ENCODE data around the gene NEU1. TPM values are rescaled to one million over a fixed set of nuclear protein-coding genes. Genes with fewer than 3 reads are reported as not detected.
A peak's percentile ranks its signal among the peaks of the same experiment; 100 is the strongest.

Gene NEU1
- total RNA-seq, 4 donors from 2014 or later = 20.8 to 42.7 (median 38.1) TPM

DNA sequence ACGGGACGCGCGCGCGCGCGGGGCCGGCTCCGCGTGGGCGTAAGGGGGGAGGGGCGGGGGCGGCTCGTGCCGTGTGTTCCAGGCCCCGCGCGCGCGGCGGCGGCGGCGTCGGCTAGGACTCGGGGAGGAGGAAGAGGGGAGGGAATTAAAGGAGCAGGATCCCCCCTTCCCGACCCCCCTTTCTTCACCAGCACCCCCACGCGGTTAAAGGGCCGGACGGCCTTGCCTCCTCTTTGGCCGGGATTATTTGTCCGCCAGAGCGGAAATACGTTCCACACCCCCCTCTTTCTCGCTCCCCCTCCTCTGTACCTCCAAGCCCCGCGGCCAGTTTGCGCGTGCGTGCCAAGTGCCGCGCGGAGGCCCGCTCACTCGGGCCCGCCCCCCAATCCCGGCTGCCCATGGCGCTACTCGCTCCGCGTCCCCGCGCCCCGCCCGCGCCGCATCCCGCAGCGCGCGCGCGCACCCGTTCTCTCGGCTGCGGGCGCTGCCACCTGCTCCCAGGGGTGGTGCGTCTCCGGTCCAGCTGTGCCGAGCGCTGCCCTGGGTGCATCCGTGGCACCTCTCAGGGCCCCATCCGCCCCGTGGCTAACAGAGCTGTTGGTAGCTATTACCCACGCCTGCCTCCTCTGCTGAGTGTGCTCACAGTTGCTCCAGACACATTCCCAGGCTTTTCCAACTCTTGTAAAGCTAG, 39.5 kb upstream of the NEU1 start, which contains the start of gene ZBTB12:
Gene ZBTB12 (minus strand): TSS at position 134 of the 691 bp plus-strand sequence. CDS start 781 bp downstream, outside the sequence.
- Histone ChIP-seq H3K27ac (peak within 1 kb of the TSS; percentile 78 to 89 (median 86)), H3K9me3 (no peaks in the 10 kb centered on the region), H3K27me3 (no peaks in the 10 kb centered on the region), H3K36me3 (no peaks in the 10 kb centered on the region), H3K4me3 (peak within 1 kb of the TSS; percentile 56 to 93 (median 80)), H3K4me1 (peaks cover 15 to 19% of the 10 kb centered on the region in 2 donors)
- ATAC-seq = peak; percentile 58 to 65
- DNase-seq = peak; percentile 78 to 82
- intact Hi-C loops (cut with DNase I; ENCODE audit: low total_unique reads) = loop anchor here (2.0 to 5.0 kb wide), 2 partner anchors 57 to 275 kb away; partner anchors contain the start of genes AGPAT1, NELFE, RNF5 and SKIC2
- in situ Hi-C loops (cut with MboI; ENCODE audit: low sequenced_read_pairs in 4 of 4) = loop anchor here in 2 of 4 donors (10.0 kb wide), 1 partner anchor 53 kb away; the partner anchor contains the start of genes NELFE (in 2 of the 2) and SKIC2 (in 2 of the 2)
- peak; percentile 22 to 33 for TF ChIP-seq POLR2A (IDR thresholded peaks at IDR 0.05)
- TF ChIP-seq, protein P1, sequence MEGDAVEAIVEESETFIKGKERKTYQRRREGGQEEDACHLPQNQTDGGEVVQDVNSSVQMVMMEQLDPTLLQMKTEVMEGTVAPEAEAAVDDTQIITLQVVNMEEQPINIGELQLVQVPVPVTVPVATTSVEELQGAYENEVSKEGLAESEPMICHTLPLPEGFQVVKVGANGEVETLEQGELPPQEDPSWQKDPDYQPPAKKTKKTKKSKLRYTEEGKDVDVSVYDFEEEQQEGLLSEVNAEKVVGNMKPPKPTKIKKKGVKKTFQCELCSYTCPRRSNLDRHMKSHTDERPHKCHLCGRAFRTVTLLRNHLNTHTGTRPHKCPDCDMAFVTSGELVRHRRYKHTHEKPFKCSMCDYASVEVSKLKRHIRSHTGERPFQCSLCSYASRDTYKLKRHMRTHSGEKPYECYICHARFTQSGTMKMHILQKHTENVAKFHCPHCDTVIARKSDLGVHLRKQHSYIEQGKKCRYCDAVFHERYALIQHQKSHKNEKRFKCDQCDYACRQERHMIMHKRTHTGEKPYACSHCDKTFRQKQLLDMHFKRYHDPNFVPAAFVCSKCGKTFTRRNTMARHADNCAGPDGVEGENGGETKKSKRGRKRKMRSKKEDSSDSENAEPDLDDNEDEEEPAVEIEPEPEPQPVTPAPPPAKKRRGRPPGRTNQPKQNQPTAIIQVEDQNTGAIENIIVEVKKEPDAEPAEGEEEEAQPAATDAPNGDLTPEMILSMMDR (IDR thresholded peaks at IDR 0.05 in 4 of 5, conservative IDR thresholded peaks at IDR 0.05 in 1 of 5) = peak in 1 of 5 experiments; percentile 20

DNA sequence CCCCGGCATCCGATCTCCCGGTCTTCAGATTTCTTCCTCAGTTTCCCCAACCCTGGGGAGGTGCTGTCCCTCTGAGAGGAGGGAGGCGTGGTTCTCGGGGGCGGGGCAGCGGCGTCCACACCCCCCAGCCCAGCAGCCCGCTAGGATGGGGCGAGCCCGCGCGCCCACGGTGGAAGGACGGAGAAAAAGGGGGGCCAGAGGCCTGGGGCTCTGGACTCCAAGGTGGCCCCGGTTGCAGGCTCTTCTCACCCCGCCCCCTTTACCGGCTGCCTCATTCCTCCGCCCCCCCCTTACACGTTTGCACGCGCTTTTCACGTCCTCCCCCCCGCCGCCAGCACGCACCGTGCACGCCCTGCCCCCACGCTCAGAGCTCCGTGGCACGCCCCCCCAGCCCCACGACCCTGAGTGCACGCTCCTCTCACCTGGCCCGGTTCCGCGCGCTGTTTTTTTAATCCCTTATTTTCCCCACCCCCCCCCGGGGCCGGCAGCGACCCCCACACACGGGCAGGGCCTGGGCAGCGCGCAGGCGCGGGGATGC, 38.9 kb upstream of the NEU1 start:
- H3K4me3 ChIP-seq = peak overlapping the region; percentile 56 to 93 (median 80)
- H3K9me3 ChIP-seq = no peaks in the 10 kb centered on the region
- intact Hi-C loops (cut with DNase I; ENCODE audit: low total_unique reads) = loop anchor here (5.0 kb wide), 1 partner anchor 276 kb away; the partner anchor contains the start of genes AGPAT1 and RNF5
- TF ChIP-seq, protein P1 (IDR thresholded peaks at IDR 0.05 in 4 of 5, conservative IDR thresholded peaks at IDR 0.05 in 1 of 5) = no peak
- no peak for TF ChIP-seq POLR2A (IDR thresholded peaks at IDR 0.05)
- no peaks in the 10 kb centered on the region for H3K36me3 ChIP-seq
- DNase-seq = peak; percentile 32 to 58
- in situ Hi-C loops (cut with MboI; ENCODE audit: low sequenced_read_pairs in 4 of 4) = loop anchor here in 2 of 4 donors (10.0 kb wide), 1 partner anchor 53 kb away; the partner anchor contains the start of genes NELFE (in 2 of the 2) and SKIC2 (in 2 of the 2)
- peak overlapping the region; percentile 78 to 89 (median 86) for H3K27ac ChIP-seq
- peak; percentile 16 to 21 for ATAC-seq
- no peaks in the 10 kb centered on the region for H3K27me3 ChIP-seq
- H3K4me1 ChIP-seq = peaks cover 20 to 25% of the 10 kb centered on the region in 2 donors

DNA sequence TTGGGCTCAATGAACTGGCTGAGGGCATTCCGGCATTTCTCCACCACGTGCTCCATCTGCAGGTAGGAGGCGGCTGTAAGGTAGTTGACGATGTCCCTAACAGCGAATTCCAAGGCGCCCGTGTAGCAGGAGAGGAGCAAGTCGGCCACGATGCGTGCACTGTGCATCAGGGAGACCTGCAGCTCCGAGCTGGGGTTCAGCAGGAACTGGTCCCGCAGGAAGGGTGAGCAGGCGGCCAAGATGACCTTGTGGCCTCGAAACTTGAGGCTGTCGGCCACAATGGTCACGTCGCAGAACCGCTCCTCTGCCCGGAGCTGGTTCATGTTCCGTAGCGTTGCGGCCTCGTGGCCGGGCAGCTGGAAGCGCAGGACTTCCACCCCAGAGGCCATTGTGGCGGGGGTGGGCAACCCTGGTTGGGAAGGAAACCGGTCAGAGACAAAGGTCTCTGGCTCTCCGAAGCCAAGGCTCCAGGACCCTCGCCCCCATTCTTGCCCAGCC, 38.3 kb upstream of the NEU1 start:
- no peaks in the 10 kb centered on the region for H3K36me3 ChIP-seq
- no peaks in the 10 kb centered on the region for H3K9me3 ChIP-seq
- in situ Hi-C loops (cut with MboI; ENCODE audit: low sequenced_read_pairs in 4 of 4) = loop anchor here in 2 of 4 donors (10.0 kb wide), 1 partner anchor 54 kb away; the partner anchor contains the start of genes NELFE (in 2 of the 2) and SKIC2 (in 2 of the 2)
- intact Hi-C loops (cut with DNase I; ENCODE audit: low total_unique reads) = loop anchor here (5.0 kb wide), 1 partner anchor 276 kb away; the partner anchor contains the start of genes AGPAT1 and RNF5
- H3K27me3 ChIP-seq = no peaks in the 10 kb centered on the region
- DNase-seq = peak in 1 of 2 donors; percentile 50
- H3K4me3 ChIP-seq = peak overlapping the region; percentile 56 to 93 (median 80)
- H3K4me1 ChIP-seq = peaks cover 20 to 25% of the 10 kb centered on the region in 2 donors
- TF ChIP-seq, protein P1 (IDR thresholded peaks at IDR 0.05 in 4 of 5, conservative IDR thresholded peaks at IDR 0.05 in 1 of 5) = no peak
- TF ChIP-seq POLR2A (IDR thresholded peaks at IDR 0.05) = no peak
- no peak for ATAC-seq
- H3K27ac ChIP-seq = peak overlapping the region; percentile 78 to 89 (median 86)

DNA sequence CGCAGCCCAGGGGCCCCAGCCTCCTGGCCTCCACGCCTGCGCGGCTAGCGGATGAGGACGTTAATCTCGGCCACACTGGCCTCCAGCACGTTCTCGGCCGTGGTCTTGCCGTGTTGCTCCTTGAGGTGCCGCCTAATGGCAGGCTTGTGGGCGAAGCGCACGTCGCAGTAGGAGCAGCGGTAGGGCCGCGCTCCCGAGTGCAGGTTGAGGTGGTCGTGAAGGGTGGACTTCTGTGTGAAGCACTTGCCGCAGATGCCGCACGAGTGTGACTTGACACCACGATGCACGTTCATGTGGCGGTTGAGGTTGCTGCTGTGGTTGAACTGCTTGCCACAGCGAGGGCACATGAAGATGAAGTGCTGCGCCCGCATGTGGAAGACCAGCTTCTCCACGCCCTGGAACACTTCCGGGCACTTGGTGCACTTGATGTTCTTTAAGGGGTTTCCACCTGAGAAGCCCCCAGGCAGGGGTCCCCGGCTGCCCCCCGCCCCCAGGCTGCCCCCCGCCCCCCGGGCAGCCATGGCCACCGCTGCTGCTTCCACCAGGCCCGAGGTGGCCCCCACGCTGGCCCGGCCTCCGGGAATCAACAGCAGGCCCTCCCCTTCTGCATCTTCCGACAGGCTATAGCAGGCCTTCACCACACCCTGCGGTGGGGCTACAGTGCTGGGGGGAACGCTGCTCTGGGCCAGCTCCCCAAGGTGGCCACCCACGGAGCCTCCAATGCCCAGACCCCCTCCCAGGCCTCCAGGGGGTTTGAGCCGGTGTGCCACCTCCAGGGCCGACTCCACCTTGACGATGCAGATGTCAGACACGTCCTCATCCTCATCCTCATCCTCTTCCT, 37.5 kb upstream of the NEU1 start:
- Histone ChIP-seq H3K36me3 (peaks cover 0 to 8% of the 10 kb centered on the region in 2 donors), H3K4me1 (peaks cover 20 to 25% of the 10 kb centered on the region in 2 donors), H3K27ac (peak overlapping the region; percentile 78 to 89 (median 86)), H3K27me3 (no peaks in the 10 kb centered on the region), H3K4me3 (no peak overlapping the region), H3K9me3 (no peaks in the 10 kb centered on the region)
- intact Hi-C loops (cut with DNase I; ENCODE audit: low total_unique reads) (loop anchor here (5.0 to 10.0 kb wide), 3 partner anchors 198 to 355 kb away; partner anchors contain the start of genes ABHD16A, AGPAT1, ATP6V1G2 and DDX39B), in situ Hi-C loops (cut with MboI; ENCODE audit: low sequenced_read_pairs in 4 of 4) (loop anchor here in 2 of 4 donors (10.0 kb wide), 2 partner anchors 55 to 75 kb away; partner anchors contain the start of genes NELFE (in 2 of the 2), SKIC2 (in 2 of the 2) and DXO (in 1 of the 2))
- no peak for ATAC-seq
- DNase-seq = no peak
- no peak for TF ChIP-seq POLR2A (IDR thresholded peaks at IDR 0.05)
- TF ChIP-seq, protein P1 (IDR thresholded peaks at IDR 0.05 in 4 of 5, conservative IDR thresholded peaks at IDR 0.05 in 1 of 5) = no peak

Data from gastrocnemius medialis (tissue), 4 donors.